GM12878 (cell line): Measurements from ENCODE around the gene CYBB.

Source experiments
- DPF2 ChIP-seq: fragments of 450-650 bp; IDR thresholded peaks from 2 replicates; pipeline ENCODE4 v1.6.1; 2017; ENCODE audit warnings: mild to moderate bottlenecking
- E2F4 ChIP-seq: IDR thresholded peaks from 2 replicates; pipeline ENCODE4 v1.6.1; 2012; ENCODE audit warnings: low read depth, low read length, improper control_type of control experiment
- EP300 ChIP-seq, 2 experiments: fragments of 150-350 bp in 1 of 2; IDR thresholded peaks; 2 replicates each; pipeline ENCODE4 v1.6.1; 2011 to 2012; ENCODE audit warnings: low read depth in 2 of 2, low read length in 2 of 2, borderline replicate concordance in 1 of 2, improper control_type of control experiment in 1 of 2, inconsistent platforms in 1 of 2; ENCODE audit not compliant: control insufficient read depth in 1 of 2
- EZH2 ChIP-seq: IDR thresholded peaks from 2 replicates; pipeline ENCODE4 v1.6.1; 2012; ENCODE audit warnings: low read depth, mild to moderate bottlenecking, control low read depth, inconsistent platforms, low read length, borderline replicate concordance; ENCODE audit not compliant: control insufficient read depth
- POLR2A ChIP-seq: IDR thresholded peaks from 2 replicates; pipeline ENCODE4 v1.6.1; 2011; ENCODE audit warnings: low read depth, mild to moderate bottlenecking, low read length
- RAD21 ChIP-seq: IDR thresholded peaks from 2 replicates; pipeline ENCODE4 v1.6.1; 2011; ENCODE audit warnings: mild to moderate bottlenecking, low read depth, low read length, moderate library complexity; ENCODE audit not compliant: insufficient read depth
- SIN3A ChIP-seq: IDR thresholded peaks from 2 replicates; pipeline ENCODE4 v1.6.1; 2012; ENCODE audit warnings: low read depth, low read length, improper control_type of control experiment
- SRF ChIP-seq, 2 experiments: IDR thresholded peaks; 2 replicates each; pipeline ENCODE4 v1.6.1; 2011; ENCODE audit warnings: low read depth in 2 of 2, low read length in 2 of 2, mild to moderate bottlenecking in 1 of 2, moderate library complexity in 1 of 2
- SUPT20H ChIP-seq: IDR thresholded peaks from 2 replicates; pipeline ENCODE4 v1.6.1; 2011; ENCODE audit warnings: low read depth, mild to moderate bottlenecking, low read length, moderate library complexity, borderline replicate concordance; ENCODE audit not compliant: control insufficient read depth
- ZNF217 ChIP-seq: fragments of 450-650 bp; IDR thresholded peaks from 2 replicates; pipeline ENCODE4 v1.6.1; 2017; ENCODE audit warnings: antibody characterized with exemption, mild to moderate bottlenecking
- TF ChIP-seq, protein P1 (sequence below): IDR thresholded peaks from 2 replicates; pipeline ENCODE4 v1.6.1; 2012; ENCODE audit warnings: improper control_type of control experiment, low read depth, low read length; ENCODE audit not compliant: insufficient replicate concordance
- TF ChIP-seq, protein P2 (sequence below), 3 experiments: IDR thresholded peaks in 2 of 3; conservative IDR thresholded peaks in 1 of 3; 2 replicates each; pipeline ENCODE4 v1.5.1; 2011; ENCODE audit warnings: low read depth in 3 of 3, low read length in 3 of 3, mild to moderate bottlenecking in 3 of 3, control low read depth in 2 of 3, moderate library complexity in 2 of 3, inconsistent platforms in 1 of 3, mixed read lengths in 1 of 3; ENCODE audit not compliant: control insufficient read depth in 2 of 3, insufficient read depth in 1 of 3; ENCODE audit errors: extremely low read depth in 1 of 3

DNA sequence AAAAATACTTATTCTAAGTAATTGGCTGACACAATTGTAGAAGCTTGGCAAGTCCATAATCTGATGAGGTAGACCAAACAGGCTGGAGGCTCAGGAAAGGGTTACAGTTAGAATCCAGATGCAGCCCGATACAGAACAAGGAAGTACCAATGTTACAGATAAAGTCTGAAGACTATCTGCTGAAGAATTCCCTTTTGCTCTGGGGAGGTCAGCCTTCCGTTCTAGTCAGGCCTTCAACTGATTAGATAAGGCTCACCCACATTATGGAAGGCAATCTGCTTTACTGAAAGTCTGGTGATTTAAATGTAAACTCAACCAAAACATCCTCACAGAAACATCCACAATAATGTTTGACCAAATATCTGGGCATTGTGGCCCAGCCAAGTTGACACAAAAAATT lies 74.9 kb downstream of the CYBB start:
- TF ChIP-seq, protein P1, sequence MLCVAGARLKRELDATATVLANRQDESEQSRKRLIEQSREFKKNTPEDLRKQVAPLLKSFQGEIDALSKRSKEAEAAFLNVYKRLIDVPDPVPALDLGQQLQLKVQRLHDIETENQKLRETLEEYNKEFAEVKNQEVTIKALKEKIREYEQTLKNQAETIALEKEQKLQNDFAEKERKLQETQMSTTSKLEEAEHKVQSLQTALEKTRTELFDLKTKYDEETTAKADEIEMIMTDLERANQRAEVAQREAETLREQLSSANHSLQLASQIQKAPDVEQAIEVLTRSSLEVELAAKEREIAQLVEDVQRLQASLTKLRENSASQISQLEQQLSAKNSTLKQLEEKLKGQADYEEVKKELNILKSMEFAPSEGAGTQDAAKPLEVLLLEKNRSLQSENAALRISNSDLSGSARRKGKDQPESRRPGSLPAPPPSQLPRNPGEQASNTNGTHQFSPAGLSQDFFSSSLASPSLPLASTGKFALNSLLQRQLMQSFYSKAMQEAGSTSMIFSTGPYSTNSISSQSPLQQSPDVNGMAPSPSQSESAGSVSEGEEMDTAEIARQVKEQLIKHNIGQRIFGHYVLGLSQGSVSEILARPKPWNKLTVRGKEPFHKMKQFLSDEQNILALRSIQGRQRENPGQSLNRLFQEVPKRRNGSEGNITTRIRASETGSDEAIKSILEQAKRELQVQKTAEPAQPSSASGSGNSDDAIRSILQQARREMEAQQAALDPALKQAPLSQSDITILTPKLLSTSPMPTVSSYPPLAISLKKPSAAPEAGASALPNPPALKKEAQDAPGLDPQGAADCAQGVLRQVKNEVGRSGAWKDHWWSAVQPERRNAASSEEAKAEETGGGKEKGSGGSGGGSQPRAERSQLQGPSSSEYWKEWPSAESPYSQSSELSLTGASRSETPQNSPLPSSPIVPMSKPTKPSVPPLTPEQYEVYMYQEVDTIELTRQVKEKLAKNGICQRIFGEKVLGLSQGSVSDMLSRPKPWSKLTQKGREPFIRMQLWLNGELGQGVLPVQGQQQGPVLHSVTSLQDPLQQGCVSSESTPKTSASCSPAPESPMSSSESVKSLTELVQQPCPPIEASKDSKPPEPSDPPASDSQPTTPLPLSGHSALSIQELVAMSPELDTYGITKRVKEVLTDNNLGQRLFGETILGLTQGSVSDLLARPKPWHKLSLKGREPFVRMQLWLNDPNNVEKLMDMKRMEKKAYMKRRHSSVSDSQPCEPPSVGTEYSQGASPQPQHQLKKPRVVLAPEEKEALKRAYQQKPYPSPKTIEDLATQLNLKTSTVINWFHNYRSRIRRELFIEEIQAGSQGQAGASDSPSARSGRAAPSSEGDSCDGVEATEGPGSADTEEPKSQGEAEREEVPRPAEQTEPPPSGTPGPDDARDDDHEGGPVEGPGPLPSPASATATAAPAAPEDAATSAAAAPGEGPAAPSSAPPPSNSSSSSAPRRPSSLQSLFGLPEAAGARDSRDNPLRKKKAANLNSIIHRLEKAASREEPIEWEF, result no peak
- TF ChIP-seq POLR2A, result no peak
- TF ChIP-seq, protein P2, sequence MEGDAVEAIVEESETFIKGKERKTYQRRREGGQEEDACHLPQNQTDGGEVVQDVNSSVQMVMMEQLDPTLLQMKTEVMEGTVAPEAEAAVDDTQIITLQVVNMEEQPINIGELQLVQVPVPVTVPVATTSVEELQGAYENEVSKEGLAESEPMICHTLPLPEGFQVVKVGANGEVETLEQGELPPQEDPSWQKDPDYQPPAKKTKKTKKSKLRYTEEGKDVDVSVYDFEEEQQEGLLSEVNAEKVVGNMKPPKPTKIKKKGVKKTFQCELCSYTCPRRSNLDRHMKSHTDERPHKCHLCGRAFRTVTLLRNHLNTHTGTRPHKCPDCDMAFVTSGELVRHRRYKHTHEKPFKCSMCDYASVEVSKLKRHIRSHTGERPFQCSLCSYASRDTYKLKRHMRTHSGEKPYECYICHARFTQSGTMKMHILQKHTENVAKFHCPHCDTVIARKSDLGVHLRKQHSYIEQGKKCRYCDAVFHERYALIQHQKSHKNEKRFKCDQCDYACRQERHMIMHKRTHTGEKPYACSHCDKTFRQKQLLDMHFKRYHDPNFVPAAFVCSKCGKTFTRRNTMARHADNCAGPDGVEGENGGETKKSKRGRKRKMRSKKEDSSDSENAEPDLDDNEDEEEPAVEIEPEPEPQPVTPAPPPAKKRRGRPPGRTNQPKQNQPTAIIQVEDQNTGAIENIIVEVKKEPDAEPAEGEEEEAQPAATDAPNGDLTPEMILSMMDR (IDR thresholded peaks at IDR 0.05 in 2 of 3, conservative IDR thresholded peaks at IDR 0.05 in 1 of 3; ENCODE audit: control insufficient read depth in 2 of 3, extremely low read depth in 1 of 3, insufficient read depth in 1 of 3, low read depth in 3 of 3, low read length in 3 of 3), result no peak
- TF ChIP-seq EZH2, result no peak
- no peak for TF ChIP-seq SIN3A
- no peak for TF ChIP-seq E2F4
- TF ChIP-seq EP300 (IDR thresholded peaks at IDR 0.05; ENCODE audit: borderline replicate concordance in 1 of 2, control insufficient read depth in 1 of 2, low read depth in 2 of 2, low read length in 2 of 2), result no peak
- no peak for TF ChIP-seq SRF (IDR thresholded peaks at IDR 0.05; ENCODE audit: low read depth in 2 of 2, low read length in 2 of 2)
- TF ChIP-seq RAD21, result no peak
- TF ChIP-seq SUPT20H, result no peak
- TF ChIP-seq DPF2, result no peak
- no peak for TF ChIP-seq ZNF217
